Measurements from ENCODE around the gene RELL2. TPM values are rescaled to one million over a fixed set of nuclear protein-coding genes. Genes with fewer than 3 reads are reported as not detected.
A peak's percentile ranks its signal among the peaks of the same experiment; 100 is the strongest.

RELL2 gene
- total RNA-seq, 1 donor from 2014 or later = 0.85 TPM

GRCh38 chr5:141618030-141618803 lies 18.6 kb upstream of the RELL2 start:
- intact Hi-C loops (cut with DNase I) = no loop called here
- peak; percentile 21 for ATAC-seq
- no peak for DNase-seq (ENCODE audit: low spot score)

GRCh38 chr5:141618804-141619554 lies 17.8 kb upstream of the RELL2 start, which contains the start of gene DIAPH1:
TSS of gene DIAPH1 (minus strand) at chr5:141619000. CDS start at chr5:141618914, 86 bp downstream.
- intact Hi-C loops (cut with DNase I) = no loop called here
- ATAC-seq (peak; percentile 97), DNase-seq (ENCODE audit: low spot score) (peak; percentile 96)

GRCh38 chr5:141623186-141623585 lies 13.6 kb upstream of the RELL2 start:
- ATAC-seq (no peak), DNase-seq (ENCODE audit: low spot score) (no peak)
- intact Hi-C loops (cut with DNase I) = no loop called here

GRCh38 chr5:141623611-141624010 lies 13.2 kb upstream of the RELL2 start:
- ATAC-seq = no peak
- DNase-seq (ENCODE audit: low spot score) = no peak
- intact Hi-C loops (cut with DNase I) = no loop called here

GRCh38 chr5:141628175-141628788 lies 8.5 kb upstream of the RELL2 start:
- ATAC-seq = no peak
- DNase-seq (ENCODE audit: low spot score) = peak; percentile 43
- intact Hi-C loops (cut with DNase I) = no loop called here

- ATAC-seq = no peak
- intact Hi-C loops (cut with DNase I) = no loop called here
- no peak for DNase-seq (ENCODE audit: low spot score)
Measured at GRCh38 chr5:141630570-141631140, 6.1 kb upstream of the RELL2 start.

- DNase-seq (ENCODE audit: low spot score) (no peak), ATAC-seq (no peak)
- intact Hi-C loops (cut with DNase I) = no loop called here
Measured at GRCh38 chr5:141632650-141633049, 4.1 kb upstream of the RELL2 start.

- ATAC-seq = no peak
- DNase-seq (ENCODE audit: low spot score) = no peak
- intact Hi-C loops (cut with DNase I) = no loop called here
Measured at GRCh38 chr5:141633871-141634561, 2.8 kb upstream of the RELL2 start.

GRCh38 chr5:141634720-141635119 lies 2.1 kb upstream of the RELL2 start:
- intact Hi-C loops (cut with DNase I) = no loop called here
- DNase-seq (ENCODE audit: low spot score) = no peak
- ATAC-seq = no peak

- no peak for ATAC-seq
- no peak for DNase-seq (ENCODE audit: low spot score)
- intact Hi-C loops (cut with DNase I) = no loop called here
Measured at GRCh38 chr5:141635646-141636045, 1.2 kb upstream of the RELL2 start.

- intact Hi-C loops (cut with DNase I) = no loop called here
- ATAC-seq = peak; percentile 3
- no peak for DNase-seq (ENCODE audit: low spot score)
Measured at GRCh38 chr5:141636106-141636412, 738 bp upstream of the RELL2 start.

GRCh38 chr5:141637123-141637766 lies 448 bp downstream of the RELL2 start:
- DNase-seq (ENCODE audit: low spot score) (no peak), ATAC-seq (peak; percentile 14)
- intact Hi-C loops (cut with DNase I) = no loop called here

GRCh38 chr5:141637767-141638419 lies 1.1 kb downstream of the RELL2 start:
- ATAC-seq = peak; percentile 52
- intact Hi-C loops (cut with DNase I) = no loop called here

GRCh38 chr5:141638771-141639170 lies 2.0 kb downstream of the RELL2 start:
- ATAC-seq (no peak), DNase-seq (ENCODE audit: low spot score) (no peak)
- intact Hi-C loops (cut with DNase I) = no loop called here

More at GRCh38 chr5:141637767-141638419, 1.1 kb downstream of the RELL2 start:
- peak; percentile 79 for DNase-seq (ENCODE audit: low spot score)

GRCh38 chr5:141639357-141640050 lies 2.7 kb downstream of the RELL2 start:
- no peak for ATAC-seq
- intact Hi-C loops (cut with DNase I) = no loop called here
- DNase-seq (ENCODE audit: low spot score) = no peak

- intact Hi-C loops (cut with DNase I) = no loop called here
- DNase-seq (ENCODE audit: low spot score) (no peak), ATAC-seq (no peak)
Measured at GRCh38 chr5:141640051-141640415, 3.2 kb downstream of the RELL2 start.

GRCh38 chr5:141640698-141641097 lies 3.9 kb downstream of the RELL2 start:
- DNase-seq (ENCODE audit: low spot score) (no peak), ATAC-seq (no peak)
- intact Hi-C loops (cut with DNase I) = no loop called here

Measured in sciatic nerve (tissue), 2 donors.